DMS53 treated with DMSO at 0.1 percent for 48 hours (cell line): ENCODE data around the gene DCLRE1B.
"Not testable (repeated sequence)": the region's sequence is repeated elsewhere in the genome, so short reads cannot be mapped to it uniquely, and the experiment has no call there.

Source experiments
- DNase-seq: peaks from one replicate; lab custom pipeline; 2025; ENCODE audit not compliant: unreplicated experiment; lab: John Stamatoyannopoulos, UW

Gene DCLRE1B

DNA sequence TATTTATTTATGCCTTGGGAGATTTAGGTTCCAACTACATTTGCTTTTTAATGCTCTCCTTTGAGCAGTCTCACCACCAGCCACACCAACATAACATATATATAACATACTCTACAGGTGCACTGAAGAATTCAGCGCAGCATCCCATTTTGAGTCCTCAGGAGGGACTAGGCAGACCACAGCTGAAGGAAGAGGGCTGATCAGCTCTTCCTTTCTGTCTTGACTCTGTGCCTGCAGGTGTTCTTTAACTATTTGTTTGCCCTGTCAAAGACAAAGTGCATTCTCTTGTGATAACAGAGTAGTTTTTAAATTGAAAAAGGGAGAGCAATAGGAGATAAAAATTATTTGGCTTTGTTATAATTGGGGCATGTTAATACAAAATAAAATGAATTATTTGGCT is 41.0 kb downstream of the DCLRE1B start:
- DNase-seq: no peak

GRCh38 chr1:113946678-113947387 is 41.7 kb downstream of the DCLRE1B start:
- no peak for DNase-seq

GRCh38 chr1:113947388-113948107 is 42.4 kb downstream of the DCLRE1B start:
- DNase-seq: no peak

DNA sequence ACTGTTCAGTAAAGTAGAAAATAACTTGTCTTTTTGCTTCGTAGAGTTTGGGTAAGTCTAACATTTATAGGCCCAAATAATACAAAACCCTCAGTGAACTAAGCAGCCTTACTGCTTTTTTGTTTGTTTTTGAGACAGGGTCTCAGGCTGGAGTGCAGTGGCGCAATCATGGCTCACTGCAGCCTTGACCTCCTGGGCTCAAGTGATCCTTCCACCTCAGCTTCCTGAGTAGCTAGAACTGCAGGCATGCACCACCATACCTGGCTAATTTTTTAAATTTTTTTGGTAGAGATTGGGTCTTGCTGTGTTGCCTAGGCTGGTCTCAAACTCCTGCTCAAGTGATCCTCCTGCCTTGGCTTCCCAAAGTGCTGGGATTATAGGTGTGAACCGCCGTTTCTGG is 43.0 kb downstream of the DCLRE1B start:
- not testable (repeated sequence) for DNase-seq

DNA sequence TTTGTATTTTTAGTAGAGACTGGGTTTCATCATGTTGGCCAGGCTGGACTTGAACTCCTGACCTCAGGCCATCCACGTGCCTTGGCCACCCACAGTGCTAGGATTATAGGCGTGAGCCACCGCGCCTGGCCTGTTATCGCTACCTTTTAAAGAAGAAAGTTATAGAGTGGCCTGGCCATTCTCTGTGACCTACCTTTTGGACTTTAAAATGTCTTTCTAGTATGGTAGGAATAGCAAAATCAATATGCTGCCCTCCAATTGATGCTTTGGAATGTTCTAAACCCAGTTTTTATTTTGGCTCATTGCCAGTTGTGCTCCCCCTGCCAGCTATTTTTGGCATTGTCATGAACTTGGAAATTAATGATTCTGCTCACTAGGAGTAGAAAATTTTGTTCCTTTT is 43.9 kb downstream of the DCLRE1B start:
- no peak for DNase-seq

DNA sequence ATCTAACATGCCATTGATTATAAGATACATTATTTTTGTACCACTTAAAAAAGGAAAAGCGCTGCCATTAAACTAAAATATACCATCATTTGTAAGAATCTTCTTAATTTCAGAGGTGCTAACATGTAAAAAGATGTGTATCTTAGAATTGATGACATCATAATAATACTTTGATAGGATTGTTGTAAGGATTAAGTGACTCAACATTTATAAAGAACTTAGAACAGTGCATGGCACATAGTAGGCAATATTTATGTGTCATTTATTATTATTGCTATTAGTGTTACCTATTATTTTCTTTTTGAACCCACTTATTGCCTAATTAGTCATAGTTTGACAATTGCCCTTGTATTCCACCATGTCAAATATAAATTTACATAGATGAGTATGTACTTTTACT is 45.8 kb downstream of the DCLRE1B start:
- DNase-seq: no peak

- no peak for DNase-seq
These were observed 46.6 kb downstream of the DCLRE1B start for GRCh38 chr1:113951719-113952118.

DNA sequence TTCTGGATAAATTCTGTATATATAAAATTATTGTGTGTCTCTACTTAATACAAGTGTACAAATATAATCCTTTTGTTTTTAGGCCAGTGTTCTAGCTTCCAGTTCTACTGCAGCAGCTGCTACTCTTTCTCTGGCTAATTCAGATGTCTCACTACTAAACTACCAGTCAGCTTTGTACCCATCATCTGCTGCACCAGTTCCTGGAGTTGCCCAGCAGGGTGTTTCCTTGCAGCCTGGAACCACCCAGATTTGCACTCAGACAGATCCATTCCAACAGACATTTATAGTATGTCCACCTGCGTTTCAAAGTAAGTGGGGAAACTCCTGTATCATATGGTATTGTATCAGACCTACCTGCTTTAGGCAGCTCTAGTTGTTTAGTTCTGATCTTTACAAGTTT is 52.9 kb downstream of the DCLRE1B start:
- no peak for DNase-seq

- DNase-seq: no peak
These were observed 53.6 kb downstream of the DCLRE1B start for GRCh38 chr1:113958691-113959090.

DNA sequence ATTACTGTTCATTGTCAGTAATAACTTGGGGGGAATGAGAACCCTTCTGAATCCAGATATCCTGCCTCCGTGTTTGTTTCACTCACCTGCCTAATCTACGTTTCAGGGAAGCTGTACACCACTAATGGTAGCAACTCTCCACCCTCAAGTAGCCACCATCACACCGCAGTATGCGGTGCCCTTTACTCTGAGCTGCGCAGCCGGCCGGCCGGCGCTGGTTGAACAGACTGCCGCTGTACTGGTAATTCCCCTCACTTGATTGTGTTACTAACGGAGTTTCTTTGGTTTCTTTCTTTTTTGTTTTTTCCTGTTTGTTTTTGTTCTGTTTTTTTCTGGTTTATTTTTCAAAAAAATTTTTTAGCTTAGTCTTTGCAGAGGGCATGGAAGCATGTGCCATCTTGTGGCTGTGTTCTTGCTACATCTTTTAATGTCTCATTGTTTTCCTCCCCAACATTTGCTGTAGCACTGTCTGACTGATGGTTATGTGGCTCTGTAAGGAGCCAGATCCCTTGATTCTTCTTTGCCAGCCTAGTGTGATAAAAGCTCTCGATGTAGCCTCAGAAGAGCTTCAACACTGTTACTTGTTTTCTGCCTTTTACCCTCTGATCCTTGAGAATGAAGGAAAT is 58.3 kb downstream of the DCLRE1B start:
- no peak for DNase-seq
